HG03460 (cell line): Measurements from ENCODE around the gene SRGAP3.

Source experiments
- ATAC-seq: cut with Tn5 transposase; IDR thresholded peaks from one replicate; pipeline ENCODE4 v1.9.1; 2021; ENCODE audit not compliant: unreplicated experiment

SRGAP3 gene

DNA sequence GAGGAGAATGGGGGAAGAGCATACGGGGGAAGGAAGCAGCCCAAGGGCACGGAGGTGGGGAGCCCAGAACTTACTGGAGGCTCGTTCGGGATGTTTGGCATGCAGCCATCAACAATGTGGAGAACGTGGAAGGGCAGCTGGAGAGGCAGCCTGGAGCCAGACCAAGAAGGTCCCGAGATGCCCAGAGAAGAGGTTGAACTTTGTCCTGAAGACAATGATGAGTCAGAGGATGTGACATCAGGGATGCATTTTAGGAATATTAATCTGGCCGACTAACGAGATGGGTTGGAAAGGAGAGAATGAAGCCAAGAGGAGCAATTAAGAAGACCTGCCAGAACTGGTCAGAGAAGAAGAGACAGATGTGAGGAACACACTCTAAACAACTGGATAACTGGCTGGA lies 98.2 kb downstream of the SRGAP3 start:
- no peak for ATAC-seq

DNA sequence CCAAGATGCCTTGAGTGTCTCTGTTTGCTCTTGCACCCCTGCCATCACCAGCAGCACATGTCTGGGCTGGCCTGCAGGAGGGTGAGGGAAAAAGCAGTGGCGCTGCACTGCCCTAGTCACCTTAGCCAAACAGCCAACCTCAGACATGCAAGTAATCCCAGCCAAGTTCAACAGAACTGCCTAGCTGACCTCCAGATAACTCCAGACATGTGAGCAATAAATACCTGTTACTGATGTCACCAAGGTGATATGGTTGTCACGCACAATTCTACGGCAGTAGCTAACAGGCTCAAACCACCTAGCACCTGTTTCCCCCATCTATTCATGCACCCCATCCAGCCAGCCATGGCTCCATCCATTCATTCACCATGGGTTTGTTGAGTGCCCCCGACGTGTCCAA lies 99.9 kb downstream of the SRGAP3 start:
- ATAC-seq: no peak

DNA sequence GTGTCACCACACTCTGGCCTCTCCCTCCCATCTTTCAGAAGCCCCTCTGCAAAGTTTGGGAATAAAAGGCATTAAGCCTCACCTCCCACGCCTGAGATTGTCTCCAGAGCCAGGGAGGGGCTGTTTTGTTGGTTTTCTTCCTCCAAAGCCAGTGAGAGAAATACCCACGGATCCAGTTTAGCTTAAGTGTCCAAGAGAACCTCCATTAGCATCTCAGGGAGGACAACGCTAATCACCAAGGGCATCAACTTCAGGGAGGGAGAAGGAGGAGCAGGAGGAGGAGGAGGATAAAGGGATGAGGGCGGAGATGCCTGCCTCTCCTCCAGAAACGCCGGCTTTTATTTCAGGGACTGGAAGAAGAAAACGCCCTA lies 101.6 kb downstream of the SRGAP3 start:
- ATAC-seq: no peak

GRCh38 chr3:9147215-9147895 lies 102.1 kb downstream of the SRGAP3 start:
- ATAC-seq: peak; percentile 63

- ATAC-seq: no peak
Measured at GRCh38 chr3:9146367-9147071, 102.9 kb downstream of the SRGAP3 start.

GRCh38 chr3:9143184-9143583 lies 106.3 kb downstream of the SRGAP3 start:
- no peak for ATAC-seq

DNA sequence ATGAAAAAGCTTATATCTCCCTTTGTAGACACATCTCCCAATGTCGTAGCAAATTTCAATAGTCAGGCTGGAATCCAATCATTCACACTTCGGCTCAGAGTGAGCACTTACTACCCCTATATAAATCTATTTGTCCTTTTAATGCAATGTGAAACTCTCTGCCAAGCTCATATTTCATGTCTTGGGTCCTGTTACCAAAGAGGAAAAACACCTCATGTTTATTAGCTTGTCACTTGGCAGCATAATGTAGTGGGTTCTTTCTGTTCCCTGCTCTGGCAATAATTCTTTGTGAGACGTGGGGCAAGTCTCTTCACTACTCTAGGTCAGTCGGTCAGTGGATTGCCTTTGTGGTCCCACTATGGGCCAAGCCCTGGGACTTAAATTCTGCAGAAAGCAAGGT lies 107.1 kb downstream of the SRGAP3 start:
- no peak for ATAC-seq

DNA sequence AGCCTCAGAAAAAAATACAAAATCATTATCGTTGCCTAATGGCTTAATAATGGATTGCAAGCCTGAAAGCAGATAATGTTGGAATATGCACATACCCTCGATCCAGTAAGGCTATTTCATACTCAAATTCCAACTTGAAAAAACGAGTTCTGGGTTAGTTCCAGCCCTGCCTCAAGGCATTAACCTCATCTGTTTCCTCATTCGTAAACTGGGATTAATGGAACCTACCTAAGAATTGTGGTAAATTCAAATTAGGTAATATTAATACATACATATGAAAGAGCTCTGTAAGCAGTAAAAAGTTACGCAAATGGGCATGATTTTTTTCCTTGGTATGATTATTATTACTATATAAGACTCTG lies 107.5 kb downstream of the SRGAP3 start:
- no peak for ATAC-seq

DNA sequence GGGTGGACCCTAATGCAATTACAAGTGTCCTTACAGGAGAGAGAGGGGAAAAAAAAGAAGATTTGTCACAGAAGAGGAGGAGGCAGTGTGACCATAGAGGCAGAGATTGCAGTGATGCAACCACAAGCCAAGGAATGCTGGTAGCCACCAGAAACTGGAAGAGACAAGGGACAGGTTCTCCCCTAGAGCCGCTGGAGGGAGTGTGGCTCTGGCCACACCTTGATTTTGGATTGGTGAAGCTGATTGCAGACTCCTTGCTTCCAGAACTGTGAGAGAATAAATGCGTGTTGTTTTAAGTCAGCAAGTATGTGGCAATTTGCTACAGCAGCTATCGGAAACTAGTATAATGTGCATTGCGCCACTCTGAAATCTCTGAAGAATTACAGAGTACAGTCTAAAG lies 110.1 kb downstream of the SRGAP3 start:
- no peak for ATAC-seq

- ATAC-seq: no peak
Measured at GRCh38 chr3:9137676-9138075, 111.8 kb downstream of the SRGAP3 start.

DNA sequence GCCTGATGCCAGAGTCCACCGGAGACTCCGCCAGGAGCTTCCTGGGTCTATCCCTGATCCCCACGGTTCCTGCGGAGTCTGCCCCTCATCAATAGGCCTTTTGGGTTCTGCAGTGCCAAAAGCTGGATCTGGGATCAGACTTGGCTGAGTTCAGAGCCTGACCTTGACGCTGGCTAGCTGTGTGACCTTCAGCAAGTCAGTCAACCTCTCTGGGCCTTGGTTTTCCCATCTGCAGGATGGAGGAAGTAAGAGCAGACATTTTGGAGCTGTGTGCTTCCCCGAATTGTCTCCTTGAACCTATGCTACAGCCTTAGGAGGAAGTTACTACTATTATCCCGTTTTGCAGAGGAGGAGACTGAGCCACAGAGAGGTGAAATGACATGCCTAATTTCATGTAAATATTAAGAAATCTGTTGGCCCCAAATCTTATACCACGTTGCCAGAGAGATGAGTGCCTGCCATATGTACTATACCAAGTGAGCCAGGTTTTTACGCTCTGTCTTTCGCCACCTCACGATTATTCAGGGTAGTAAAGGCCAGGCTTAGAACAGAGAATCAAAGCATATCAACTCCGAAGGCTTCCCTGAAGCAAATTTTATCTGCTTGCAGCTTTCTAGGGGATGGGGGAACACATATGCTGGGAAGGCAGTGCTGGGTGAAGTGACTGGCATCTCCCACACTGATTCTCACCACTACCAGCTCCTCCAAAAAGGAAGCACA lies 112.5 kb downstream of the SRGAP3 start:
- ATAC-seq: no peak

GRCh38 chr3:9135930-9136525 lies 113.4 kb downstream of the SRGAP3 start:
- ATAC-seq: no peak

- ATAC-seq: no peak
Measured at GRCh38 chr3:9135526-9135925, 113.9 kb downstream of the SRGAP3 start.

- ATAC-seq: no peak
Measured at GRCh38 chr3:9133656-9134055, 115.8 kb downstream of the SRGAP3 start.

- no peak for ATAC-seq
Measured at GRCh38 chr3:9130345-9131305, 118.8 kb downstream of the SRGAP3 start.

DNA sequence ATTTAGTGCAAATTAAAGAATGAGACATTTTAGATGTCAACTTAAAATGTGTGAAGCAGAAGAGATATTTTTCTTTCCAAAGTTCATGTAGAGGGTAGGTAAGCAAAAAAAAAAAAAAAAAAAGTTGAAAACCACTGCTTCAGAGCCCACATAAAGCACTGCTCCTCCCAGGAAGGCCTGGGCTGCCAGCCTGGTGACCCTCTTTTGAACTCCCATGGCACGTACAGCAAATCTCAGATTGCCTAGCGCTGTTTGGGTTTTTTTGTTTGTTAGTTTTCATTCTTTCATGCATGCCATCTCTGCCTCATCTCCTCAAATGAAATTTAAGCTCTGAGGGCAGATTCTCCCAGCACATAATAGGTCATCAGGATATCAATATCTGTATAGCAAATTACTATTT lies 120.1 kb downstream of the SRGAP3 start:
- no peak for ATAC-seq

DNA sequence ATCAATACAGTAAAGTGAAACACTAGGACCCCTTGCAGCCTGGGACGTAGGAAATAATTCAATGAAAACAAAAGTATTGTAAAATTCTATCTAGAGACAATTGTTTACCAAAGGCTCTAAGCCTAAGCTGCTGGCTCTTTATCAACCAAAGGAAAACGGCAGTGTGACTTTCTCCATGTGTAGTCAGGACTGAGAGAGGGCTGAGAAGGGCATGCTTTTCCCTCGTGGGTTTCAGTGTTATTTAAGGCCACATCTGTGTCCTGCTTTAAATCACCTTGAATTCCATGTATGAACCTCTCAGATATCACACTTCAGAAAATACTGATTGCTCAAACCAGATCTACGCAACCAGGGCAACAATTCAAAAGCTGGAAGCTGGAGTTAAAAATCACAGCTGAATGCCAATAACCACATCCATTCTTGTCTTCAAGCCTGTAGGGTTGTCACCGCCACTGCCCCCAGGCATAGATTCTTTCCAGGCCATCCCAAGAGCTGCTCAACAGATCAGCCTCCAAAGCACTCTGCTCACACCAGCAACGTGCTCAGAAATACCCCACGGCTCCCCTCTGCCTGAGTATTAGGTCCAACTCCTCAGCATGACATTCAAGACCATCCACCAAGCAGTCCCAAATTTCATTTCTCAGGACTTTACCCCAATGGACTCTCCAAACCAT lies 124.0 kb downstream of the SRGAP3 start:
- no peak for ATAC-seq

DNA sequence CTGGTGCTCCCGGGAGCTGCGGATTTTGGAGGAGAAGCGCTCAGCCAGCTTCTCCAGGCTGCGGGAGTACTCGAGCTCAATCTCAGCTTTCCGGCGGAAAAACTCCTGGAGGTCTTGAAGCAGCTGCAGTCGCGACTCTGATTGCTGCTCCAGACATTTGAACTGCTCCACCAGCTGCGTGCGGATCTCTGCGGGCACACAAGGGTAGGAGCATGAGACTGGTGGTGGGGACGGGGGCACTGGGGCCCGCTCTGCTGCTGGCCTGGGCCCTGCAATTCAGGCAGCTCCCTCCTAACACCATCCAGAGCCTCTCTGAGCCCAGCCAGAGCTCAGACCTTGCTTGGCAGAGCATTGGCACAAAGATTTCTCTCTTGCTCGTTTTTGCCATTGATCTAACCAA lies 124.7 kb downstream of the SRGAP3 start:
- no peak for ATAC-seq

DNA sequence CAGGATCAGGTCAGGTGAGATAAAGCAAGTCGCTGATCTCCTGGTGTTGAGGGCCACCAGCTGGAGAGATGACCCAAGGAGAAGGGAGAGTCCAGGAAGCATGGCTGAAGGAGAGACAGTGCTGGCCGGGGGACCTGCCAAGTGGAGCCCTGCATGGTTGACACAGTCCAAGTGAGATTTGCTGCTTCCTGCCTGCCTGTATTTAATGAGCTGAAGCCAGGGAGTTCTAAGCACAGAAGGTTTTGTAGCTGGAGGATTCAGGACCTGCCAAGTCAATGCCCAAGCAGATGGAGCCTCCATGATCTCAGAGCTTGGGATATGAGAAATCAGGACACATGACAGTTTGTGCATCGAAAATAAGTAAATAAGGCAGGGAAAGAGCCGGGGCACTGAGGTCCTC lies 125.6 kb downstream of the SRGAP3 start:
- ATAC-seq: no peak

GRCh38 chr3:9122732-9123364 lies 126.6 kb downstream of the SRGAP3 start:
- no peak for ATAC-seq
